Activated CD4-positive, alpha-beta T cell treated with anti-CD3 and anti-CD28 coated beads, Interleukin-10, Interleukin-2, amounts not matched to agents 100 ng/mL and 50 ng/mL, durations not matched to agents 16 hours and 8 hours (primary cell): Measurements from ENCODE around the gene HRC.
"Not testable (repeated sequence)": the region's sequence is repeated elsewhere in the genome, so short reads cannot be mapped to it uniquely, and the experiment has no call there.

Experiments used
- DNase-seq: peaks from one replicate; pipeline ENCODE4 v3.0.0-alpha.2; 2020

The HRC gene

GRCh38 chr19:49133621-49134454 lies 21.4 kb downstream of the HRC start:
- peak; percentile 35 for DNase-seq

- DNase-seq, result no peak
These were observed 22.1 kb downstream of the HRC start for GRCh38 chr19:49132974-49133609.

- no peak for DNase-seq
These were observed 24.9 kb downstream of the HRC start for GRCh38 chr19:49130325-49130724.

GRCh38 chr19:49129238-49129583 lies 26.0 kb downstream of the HRC start:
- no peak for DNase-seq

GRCh38 chr19:49128545-49129237 lies 26.5 kb downstream of the HRC start:
- DNase-seq, result no peak

GRCh38 chr19:49127674-49128544 lies 27.3 kb downstream of the HRC start:
- DNase-seq, result peak; percentile 97

- DNase-seq, result not testable (repeated sequence)
These were observed 28.0 kb downstream of the HRC start for GRCh38 chr19:49127225-49127624.

- no peak for DNase-seq
These were observed 28.6 kb downstream of the HRC start for GRCh38 chr19:49126575-49126974.

- no peak for DNase-seq
These were observed 30.0 kb downstream of the HRC start for GRCh38 chr19:49125025-49125731.

GRCh38 chr19:49123285-49123684 lies 31.9 kb downstream of the HRC start:
- DNase-seq, result not testable (repeated sequence)

GRCh38 chr19:49121841-49122240 lies 33.4 kb downstream of the HRC start:
- DNase-seq, result not testable (repeated sequence)

GRCh38 chr19:49120868-49121267 lies 34.3 kb downstream of the HRC start:
- no peak for DNase-seq

GRCh38 chr19:49120325-49120683 lies 34.9 kb downstream of the HRC start:
- no peak for DNase-seq

- no peak for DNase-seq
These were observed 35.5 kb downstream of the HRC start, which contains the start of gene PPFIA3 for GRCh38 chr19:49119411-49120324. Gene PPFIA3 (plus strand): TSS chr19:49119544. CDS start chr19:49127874, 8,330 bp downstream.

GRCh38 chr19:49118565-49119410 lies 36.4 kb downstream of the HRC start, which contains the start of gene C19orf73:
Gene C19orf73 (minus strand): TSS chr19:49119143. CDS start chr19:49119022, 121 bp downstream.
- peak; percentile 97 for DNase-seq

GRCh38 chr19:49117677-49118564 lies 37.3 kb downstream of the HRC start:
- DNase-seq, result no peak

GRCh38 chr19:49116544-49116943 lies 38.7 kb downstream of the HRC start:
- DNase-seq, result no peak

- DNase-seq, result peak; percentile 61
These were observed 40.4 kb downstream of the HRC start for GRCh38 chr19:49114630-49115363.
